IPS DF 6.9 (cell line): Measurements from ENCODE around the gene ARRDC3.
"Not testable (repeated sequence)": the region's sequence is repeated elsewhere in the genome, so short reads cannot be mapped to it uniquely, and the experiment has no call there.

Experiments
- DNase-seq: peaks from one replicate; pipeline ENCODE4 v3.0.0-alpha.2; 2013; ENCODE audit warnings: low read depth, low spot score
- H3K27ac ChIP-seq: one replicate; pipeline ENCODE4 v1.5.1; 2013; ENCODE audit warnings: low read length, control low read depth
- H3K27me3 ChIP-seq: 2 replicates; pipeline ENCODE4 v1.6.1; 2013; ENCODE audit warnings: mild to moderate bottlenecking, low read length; ENCODE audit not compliant: control insufficient read depth, insufficient read depth
- H3K36me3 ChIP-seq: 2 replicates; pipeline ENCODE4 v1.6.1; 2013; ENCODE audit warnings: low read length; ENCODE audit not compliant: control insufficient read depth, insufficient read depth
- H3K4me1 ChIP-seq: 2 replicates; pipeline ENCODE4 v1.6.1; 2013; ENCODE audit warnings: low read length; ENCODE audit not compliant: control insufficient read depth, insufficient read depth
- H3K4me3 ChIP-seq: 2 replicates; pipeline ENCODE4 v1.5.1; 2013; ENCODE audit warnings: mild to moderate bottlenecking, low read length
- H3K9me3 ChIP-seq: 2 replicates; pipeline ENCODE4 v1.6.1; 2013; ENCODE audit warnings: low read length, inconsistent platforms; ENCODE audit not compliant: control insufficient read depth, insufficient read depth
- WGBS: extraction: QIAGEN DNeasy Blood & Tissue Kit; methylation state at CpG from one replicate; pipeline ENCODE4 v1.1.7; 2013; ENCODE audit warnings: mixed read lengths, missing lambda C conversion rate; ENCODE audit not compliant: insufficient read length, insufficient coverage; 5-methylcytosine and 5-hydroxymethylcytosine counted together

Gene ARRDC3

GRCh38 chr5:91385596-91385995, 2.5 kb upstream of the ARRDC3 start:
- H3K9me3 ChIP-seq, DNase-seq, H3K27ac ChIP-seq, H3K36me3 ChIP-seq, H3K27me3 ChIP-seq, H3K4me1 ChIP-seq, H3K4me3 ChIP-seq: not testable (repeated sequence)
- 100% methylated on average over 2 of the region's 11 CpGs for WGBS

- no peak overlapping the region for H3K4me3 ChIP-seq
- H3K9me3 ChIP-seq, result no peaks in the 10 kb centered on the region
- H3K4me1 ChIP-seq, result no peaks in the 10 kb centered on the region
- no peaks in the 10 kb centered on the region for H3K27me3 ChIP-seq
- H3K36me3 ChIP-seq, result no peaks in the 10 kb centered on the region
- no peak overlapping the region for H3K27ac ChIP-seq
- WGBS, result no CpG with 5 or more reads among the region's 6 CpGs
- DNase-seq, result no peak
These were observed 1.7 kb upstream of the ARRDC3 start for GRCh38 chr5:91384671-91385430.

- Histone ChIP-seq H3K36me3 (no peaks in the 10 kb centered on the region), H3K4me1 (no peaks in the 10 kb centered on the region), H3K27me3 (no peaks in the 10 kb centered on the region), H3K27ac (peak overlapping the region; percentile 25), H3K9me3 (no peaks in the 10 kb centered on the region), H3K4me3 (peak overlapping the region; percentile 42; the same call in 1 of the 2 replicates)
- WGBS, result no CpG with 5 or more reads among the region's 7 CpGs
- DNase-seq, result no peak
These were observed 811 bp upstream of the ARRDC3 start for GRCh38 chr5:91383956-91384300.

GRCh38 chr5:91382530-91383026, 539 bp downstream of the ARRDC3 start:
- H3K4me3 ChIP-seq, result peak overlapping the region; percentile 42; the same call in 1 of the 2 replicates
- no peaks in the 10 kb centered on the region for H3K9me3 ChIP-seq

GRCh38 chr5:91381774-91382359, 1.2 kb downstream of the ARRDC3 start:
- Histone ChIP-seq H3K4me1 (no peaks in the 10 kb centered on the region), H3K27me3 (no peaks in the 10 kb centered on the region), H3K9me3 (no peaks in the 10 kb centered on the region), H3K36me3 (no peaks in the 10 kb centered on the region), H3K27ac (no peak overlapping the region), H3K4me3 (peak overlapping the region; percentile 54; the same call in 1 of the 2 replicates)
- no CpG with 5 or more reads among the region's 10 CpGs for WGBS
- no peak for DNase-seq

More at GRCh38 chr5:91382530-91383026, 539 bp downstream of the ARRDC3 start:
- Histone ChIP-seq H3K36me3 (no peaks in the 10 kb centered on the region), H3K27me3 (no peaks in the 10 kb centered on the region), H3K27ac (no peak overlapping the region), H3K4me1 (no peaks in the 10 kb centered on the region)
- DNase-seq, result no peak
- WGBS, result no CpG with 5 or more reads among the region's 14 CpGs

GRCh38 chr5:91381239-91381773, 1.8 kb downstream of the ARRDC3 start:
- H3K4me1 ChIP-seq, result no peaks in the 10 kb centered on the region
- no peaks in the 10 kb centered on the region for H3K9me3 ChIP-seq
- peak overlapping the region; percentile 44; the same call in 1 of the 2 replicates for H3K4me3 ChIP-seq
- no peaks in the 10 kb centered on the region for H3K27me3 ChIP-seq
- no CpG with 5 or more reads among the region's 6 CpGs for WGBS
- H3K27ac ChIP-seq, result no peak overlapping the region
- no peaks in the 10 kb centered on the region for H3K36me3 ChIP-seq
- DNase-seq, result no peak

- no peaks in the 10 kb centered on the region for H3K4me1 ChIP-seq
- no peak overlapping the region for H3K27ac ChIP-seq
- DNase-seq, result peak; percentile 81
- H3K27me3 ChIP-seq, result no peaks in the 10 kb centered on the region
- H3K36me3 ChIP-seq, result no peaks in the 10 kb centered on the region
- no CpG with 5 or more reads among the region's 42 CpGs for WGBS
- H3K9me3 ChIP-seq, result no peaks in the 10 kb centered on the region
- H3K4me3 ChIP-seq, result peak overlapping the region; percentile 74; the same call in 1 of the 2 replicates
These were observed 2.5 kb downstream of the ARRDC3 start for GRCh38 chr5:91380491-91381238.

GRCh38 chr5:91379914-91380490, 3.1 kb downstream of the ARRDC3 start:
- Histone ChIP-seq H3K27me3 (no peaks in the 10 kb centered on the region), H3K9me3 (no peaks in the 10 kb centered on the region), H3K4me3 (peak overlapping the region; percentile 74; the same call in 1 of the 2 replicates), H3K4me1 (no peaks in the 10 kb centered on the region), H3K27ac (no peak overlapping the region), H3K36me3 (no peaks in the 10 kb centered on the region)
- DNase-seq, result no peak
- no CpG with 5 or more reads among the region's 65 CpGs for WGBS

GRCh38 chr5:91379246-91379913, 3.7 kb downstream of the ARRDC3 start:
- H3K27me3 ChIP-seq, result no peaks in the 10 kb centered on the region
- peak overlapping the region; percentile 38; the same call in 1 of the 2 replicates for H3K4me3 ChIP-seq
- peaks cover 3% of the 10 kb centered on the region; the same call in 1 of the 2 replicates for H3K36me3 ChIP-seq
- H3K27ac ChIP-seq, result no peak overlapping the region
- no peaks in the 10 kb centered on the region for H3K4me1 ChIP-seq
- no CpG with 5 or more reads among the region's 12 CpGs for WGBS
- no peak for DNase-seq
- no peaks in the 10 kb centered on the region for H3K9me3 ChIP-seq
